ENCODE data around the gene CCNF.

Gene CCNF

GRCh38 chr16:2472885-2473445, 43.7 kb downstream of the CCNF start:
- Histone ChIP-seq H3K27me3 (ENCODE audit: insufficient read depth, insufficient read length) (peaks cover 33% of the 10 kb centered on the region), H3K9me3 (ENCODE audit: insufficient read depth, low read length) (no peaks in the 10 kb centered on the region), H3K4me1 (ENCODE audit: insufficient read depth, insufficient read length) (peaks cover 46% of the 10 kb centered on the region), H3K4me3 (ENCODE audit: insufficient read length, low read depth) (peak overlapping the region; percentile 70), H3K9ac (ENCODE audit: insufficient read length, low read depth) (peak overlapping the region; percentile 69), H3K36me3 (ENCODE audit: insufficient read depth, insufficient read length, low read length) (no peaks in the 10 kb centered on the region)
- no peak for DNase-seq (ENCODE audit: low read depth, low spot score)
- no peak for TF ChIP-seq SUZ12 (IDR thresholded peaks at IDR 0.05; ENCODE audit: extremely low read depth, insufficient read depth, insufficient read length)

- Histone ChIP-seq H3K4me1 (ENCODE audit: insufficient read depth, insufficient read length) (peaks cover 46% of the 10 kb centered on the region), H3K9me3 (ENCODE audit: insufficient read depth, low read length) (no peaks in the 10 kb centered on the region), H3K4me3 (ENCODE audit: insufficient read length, low read depth) (peak overlapping the region; percentile 70), H3K27me3 (ENCODE audit: insufficient read depth, insufficient read length) (peaks cover 33% of the 10 kb centered on the region), H3K36me3 (ENCODE audit: insufficient read depth, insufficient read length, low read length) (no peaks in the 10 kb centered on the region), H3K9ac (ENCODE audit: insufficient read length, low read depth) (peak overlapping the region; percentile 69)
- DNase-seq (ENCODE audit: low read depth, low spot score), result no peak
- TF ChIP-seq ZNF274 (IDR thresholded peaks at IDR 0.05; ENCODE audit: low read depth, low read length) (no peak), SUZ12 (IDR thresholded peaks at IDR 0.05; ENCODE audit: extremely low read depth, insufficient read depth, insufficient read length) (no peak), YY1 (IDR thresholded peaks at IDR 0.05; ENCODE audit: insufficient read depth, insufficient read length) (no peak)
These were observed 44.2 kb downstream of the CCNF start for GRCh38 chr16:2473446-2473926.

- peak overlapping the region; percentile 94 for H3K9ac ChIP-seq (ENCODE audit: insufficient read length, low read depth)
- TF ChIP-seq SUZ12 (IDR thresholded peaks at IDR 0.05; ENCODE audit: extremely low read depth, insufficient read depth, insufficient read length) (no peak), YY1 (IDR thresholded peaks at IDR 0.05; ENCODE audit: insufficient read depth, insufficient read length) (no peak), ZNF274 (IDR thresholded peaks at IDR 0.05; ENCODE audit: low read depth, low read length) (no peak)
- no peak for DNase-seq (ENCODE audit: low read depth, low spot score)
- H3K9me3 ChIP-seq (ENCODE audit: insufficient read depth, low read length), result no peaks in the 10 kb centered on the region
- H3K4me1 ChIP-seq (ENCODE audit: insufficient read depth, insufficient read length), result peaks cover 41% of the 10 kb centered on the region
- peak overlapping the region; percentile 70 for H3K4me3 ChIP-seq (ENCODE audit: insufficient read length, low read depth)
- H3K27me3 ChIP-seq (ENCODE audit: insufficient read depth, insufficient read length), result peaks cover 33% of the 10 kb centered on the region
- peaks cover 2% of the 10 kb centered on the region for H3K36me3 ChIP-seq (ENCODE audit: insufficient read depth, insufficient read length, low read length)
These were observed 45.0 kb downstream of the CCNF start for GRCh38 chr16:2473999-2474876.

- no peaks in the 10 kb centered on the region for H3K9me3 ChIP-seq (ENCODE audit: insufficient read depth, low read length)
- H3K4me3 ChIP-seq (ENCODE audit: insufficient read length, low read depth), result peak within 1 kb of the TSS; percentile 70
- H3K9ac ChIP-seq (ENCODE audit: insufficient read length, low read depth), result peak within 1 kb of the TSS; percentile 94
- H3K27me3 ChIP-seq (ENCODE audit: insufficient read depth, insufficient read length), result peaks cover 31% of the 10 kb centered on the region
- peaks cover 34% of the 10 kb centered on the region for H3K4me1 ChIP-seq (ENCODE audit: insufficient read depth, insufficient read length)
- peak; percentile 66 for DNase-seq (ENCODE audit: low read depth, low spot score)
- peaks cover 2% of the 10 kb centered on the region for H3K36me3 ChIP-seq (ENCODE audit: insufficient read depth, insufficient read length, low read length)
- TF ChIP-seq SUZ12 (IDR thresholded peaks at IDR 0.05; ENCODE audit: extremely low read depth, insufficient read depth, insufficient read length) (no peak), ZNF274 (IDR thresholded peaks at IDR 0.05; ENCODE audit: low read depth, low read length) (no peak), YY1 (IDR thresholded peaks at IDR 0.05; ENCODE audit: insufficient read depth, insufficient read length) (no peak)
These were observed 45.7 kb downstream of the CCNF start, which contains the start of gene TBC1D24 for GRCh38 chr16:2474877-2475412. TSS of gene TBC1D24 (plus strand) at chr16:2475127. CDS start at chr16:2496149, 21,022 bp downstream.

GRCh38 chr16:2475413-2476344, 46.4 kb downstream of the CCNF start:
- H3K27me3 ChIP-seq (ENCODE audit: insufficient read depth, insufficient read length), result peaks cover 27% of the 10 kb centered on the region
- H3K9me3 ChIP-seq (ENCODE audit: insufficient read depth, low read length), result no peaks in the 10 kb centered on the region
- DNase-seq (ENCODE audit: low read depth, low spot score), result no peak
- TF ChIP-seq SUZ12 (IDR thresholded peaks at IDR 0.05; ENCODE audit: extremely low read depth, insufficient read depth, insufficient read length) (no peak), ZNF274 (IDR thresholded peaks at IDR 0.05; ENCODE audit: low read depth, low read length) (no peak), YY1 (IDR thresholded peaks at IDR 0.05; ENCODE audit: insufficient read depth, insufficient read length) (no peak)
- peaks cover 26% of the 10 kb centered on the region for H3K4me1 ChIP-seq (ENCODE audit: insufficient read depth, insufficient read length)
- peak overlapping the region; percentile 69 for H3K4me3 ChIP-seq (ENCODE audit: insufficient read length, low read depth)
- H3K36me3 ChIP-seq (ENCODE audit: insufficient read depth, insufficient read length, low read length), result peaks cover 2% of the 10 kb centered on the region
- peak overlapping the region; percentile 79 for H3K9ac ChIP-seq (ENCODE audit: insufficient read length, low read depth)

- TF ChIP-seq SUZ12 (IDR thresholded peaks at IDR 0.05; ENCODE audit: extremely low read depth, insufficient read depth, insufficient read length) (no peak), YY1 (IDR thresholded peaks at IDR 0.05; ENCODE audit: insufficient read depth, insufficient read length) (no peak), ZNF274 (IDR thresholded peaks at IDR 0.05; ENCODE audit: low read depth, low read length) (no peak)
- H3K9ac ChIP-seq (ENCODE audit: insufficient read length, low read depth), result peak overlapping the region; percentile 79
- peaks cover 2% of the 10 kb centered on the region for H3K36me3 ChIP-seq (ENCODE audit: insufficient read depth, insufficient read length, low read length)
- H3K4me3 ChIP-seq (ENCODE audit: insufficient read length, low read depth), result peak overlapping the region; percentile 69
- DNase-seq (ENCODE audit: low read depth, low spot score), result no peak
- H3K4me1 ChIP-seq (ENCODE audit: insufficient read depth, insufficient read length), result peaks cover 26% of the 10 kb centered on the region
- peaks cover 27% of the 10 kb centered on the region for H3K27me3 ChIP-seq (ENCODE audit: insufficient read depth, insufficient read length)
- no peaks in the 10 kb centered on the region for H3K9me3 ChIP-seq (ENCODE audit: insufficient read depth, low read length)
These were observed 47.1 kb downstream of the CCNF start for GRCh38 chr16:2476345-2476720.

Data from NT2/D1 (cell line).